ENCODE results near the gene R3HCC1L.

The R3HCC1L gene

GRCh38 chr10:98292971-98293370, 158.5 kb downstream of the R3HCC1L start:
- no peak for DNase-seq

- DNase-seq: no peak
These were observed 159.3 kb downstream of the R3HCC1L start for GRCh38 chr10:98293550-98294269.

- DNase-seq: no peak
These were observed 159.8 kb downstream of the R3HCC1L start for GRCh38 chr10:98294270-98294627.
